Measurements from ENCODE around the gene OIT3.

Gene OIT3

DNA sequence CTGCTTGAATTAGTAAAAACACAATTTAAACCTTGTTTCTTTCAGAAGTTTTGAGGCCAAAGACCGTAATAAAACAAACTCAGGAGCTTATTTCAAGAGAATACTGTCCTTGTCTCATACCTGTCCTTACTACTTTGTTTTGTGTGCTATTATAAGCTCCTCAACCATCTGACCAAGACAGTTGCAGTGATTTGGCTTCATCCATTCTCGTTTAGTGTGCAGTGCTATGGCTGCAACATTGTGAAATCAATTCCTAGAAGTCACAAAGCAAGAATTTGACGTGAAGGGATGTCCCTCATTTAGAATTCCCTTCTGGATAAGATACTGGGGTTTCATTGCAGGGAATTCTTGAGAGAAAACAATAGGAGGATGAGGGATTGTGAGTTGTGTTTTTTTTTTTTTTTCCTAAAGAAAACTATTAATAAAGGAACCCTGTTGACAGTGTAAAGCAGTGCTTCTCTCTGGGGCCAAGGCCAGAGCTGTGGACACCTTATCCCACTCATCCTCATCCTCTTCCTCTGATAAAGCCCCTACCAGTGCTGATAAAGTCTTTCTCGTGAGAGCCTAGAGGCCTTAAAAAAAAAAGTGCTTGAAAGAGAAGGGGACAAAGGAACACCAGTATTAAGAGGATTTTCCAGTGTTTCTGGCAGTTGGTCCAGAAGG, at the start of gene OIT3:
TSS of gene OIT3 (plus strand) at position 604 of the 663 bp plus-strand sequence. CDS start 60 bp downstream, outside the sequence.
- TF ChIP-seq, protein P1, sequence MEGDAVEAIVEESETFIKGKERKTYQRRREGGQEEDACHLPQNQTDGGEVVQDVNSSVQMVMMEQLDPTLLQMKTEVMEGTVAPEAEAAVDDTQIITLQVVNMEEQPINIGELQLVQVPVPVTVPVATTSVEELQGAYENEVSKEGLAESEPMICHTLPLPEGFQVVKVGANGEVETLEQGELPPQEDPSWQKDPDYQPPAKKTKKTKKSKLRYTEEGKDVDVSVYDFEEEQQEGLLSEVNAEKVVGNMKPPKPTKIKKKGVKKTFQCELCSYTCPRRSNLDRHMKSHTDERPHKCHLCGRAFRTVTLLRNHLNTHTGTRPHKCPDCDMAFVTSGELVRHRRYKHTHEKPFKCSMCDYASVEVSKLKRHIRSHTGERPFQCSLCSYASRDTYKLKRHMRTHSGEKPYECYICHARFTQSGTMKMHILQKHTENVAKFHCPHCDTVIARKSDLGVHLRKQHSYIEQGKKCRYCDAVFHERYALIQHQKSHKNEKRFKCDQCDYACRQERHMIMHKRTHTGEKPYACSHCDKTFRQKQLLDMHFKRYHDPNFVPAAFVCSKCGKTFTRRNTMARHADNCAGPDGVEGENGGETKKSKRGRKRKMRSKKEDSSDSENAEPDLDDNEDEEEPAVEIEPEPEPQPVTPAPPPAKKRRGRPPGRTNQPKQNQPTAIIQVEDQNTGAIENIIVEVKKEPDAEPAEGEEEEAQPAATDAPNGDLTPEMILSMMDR (conservative IDR thresholded peaks at IDR 0.05; ENCODE audit: control insufficient read depth, insufficient read depth, low read depth, low read length): no peak
- DNase-seq (ENCODE audit: low read depth): no peak
- H3K4me3 ChIP-seq (ENCODE audit: control insufficient read depth, low read depth, low read length): no peak within 1 kb of the TSS

DNA sequence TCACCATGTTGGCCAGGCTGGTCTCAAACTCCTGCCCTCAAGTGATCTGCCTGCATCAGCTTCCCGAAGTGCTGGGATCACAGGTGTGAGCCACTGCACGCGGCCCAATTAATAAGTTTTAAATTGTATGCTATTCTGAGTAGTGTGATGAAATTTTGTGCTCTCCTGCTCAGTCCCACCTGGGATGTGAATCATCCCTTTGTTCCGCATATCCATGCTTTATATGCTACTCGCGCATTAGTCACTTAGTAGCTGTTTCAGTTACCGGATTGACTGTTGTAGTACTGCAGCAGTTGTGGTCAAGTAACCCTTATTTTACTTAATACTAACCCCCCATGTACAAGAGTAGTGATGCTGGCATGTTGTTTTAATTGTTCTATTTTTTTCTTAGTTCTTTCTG, 47.3 kb upstream of the OIT3 start:
- no peak overlapping the region for H3K4me3 ChIP-seq (ENCODE audit: control insufficient read depth, low read depth, low read length)
- TF ChIP-seq, protein P1 (conservative IDR thresholded peaks at IDR 0.05; ENCODE audit: control insufficient read depth, insufficient read depth, low read depth, low read length): no peak
- DNase-seq (ENCODE audit: low read depth): peak; percentile 89

GRCh38 chr10:72847681-72848080, 45.9 kb upstream of the OIT3 start:
- peak; percentile 34 for DNase-seq (ENCODE audit: low read depth)
- TF ChIP-seq, protein P1 (conservative IDR thresholded peaks at IDR 0.05; ENCODE audit: control insufficient read depth, insufficient read depth, low read depth, low read length): no peak
- no peak overlapping the region for H3K4me3 ChIP-seq (ENCODE audit: control insufficient read depth, low read depth, low read length)

DNA sequence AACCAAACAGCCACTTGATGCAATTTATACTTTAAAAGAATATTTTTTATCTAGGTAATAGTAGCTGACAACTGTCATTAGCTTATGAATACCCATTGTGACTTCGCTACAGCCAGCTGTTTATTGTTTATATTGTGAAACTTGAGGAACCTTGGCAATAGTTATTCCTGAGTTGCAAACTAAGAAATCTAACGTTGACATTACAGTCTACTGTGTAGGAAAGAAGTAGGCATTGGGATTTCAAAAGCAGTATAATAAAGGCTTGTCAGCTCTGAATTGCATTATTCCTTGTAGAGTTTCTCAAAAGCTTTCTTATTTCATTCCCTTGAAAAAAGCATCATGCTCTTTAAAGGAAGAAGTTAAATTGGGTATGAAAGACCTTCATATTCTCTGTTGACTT, 42.7 kb upstream of the OIT3 start:
- DNase-seq (ENCODE audit: low read depth): no peak
- H3K4me3 ChIP-seq (ENCODE audit: control insufficient read depth, low read depth, low read length): no peak overlapping the region
- TF ChIP-seq, protein P1 (conservative IDR thresholded peaks at IDR 0.05; ENCODE audit: control insufficient read depth, insufficient read depth, low read depth, low read length): no peak

- TF ChIP-seq, protein P1 (conservative IDR thresholded peaks at IDR 0.05; ENCODE audit: control insufficient read depth, insufficient read depth, low read depth, low read length): no peak
- no peak for DNase-seq (ENCODE audit: low read depth)
- H3K4me3 ChIP-seq (ENCODE audit: control insufficient read depth, low read depth, low read length): no peak overlapping the region
These were observed 42.0 kb upstream of the OIT3 start for GRCh38 chr10:72851509-72851908.

DNA sequence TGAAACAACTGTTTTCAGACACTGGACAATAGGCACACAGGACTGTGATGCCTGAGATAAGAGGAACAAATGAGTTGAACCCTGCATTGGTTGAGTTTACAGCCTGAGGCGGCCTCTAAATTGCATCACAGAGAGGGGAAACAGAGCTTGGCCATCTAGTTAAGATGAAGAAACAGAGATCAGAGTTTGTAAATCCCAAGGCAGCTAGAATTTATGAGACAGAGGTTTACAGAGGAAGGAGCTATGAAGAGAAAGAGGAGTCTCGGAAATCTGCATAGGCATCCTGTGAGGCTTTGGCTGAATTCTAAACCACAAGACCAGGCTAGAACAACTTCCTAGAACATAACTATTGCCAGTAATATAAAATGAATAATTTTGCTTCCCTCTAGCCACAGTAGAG, 41.0 kb upstream of the OIT3 start:
- no peak for DNase-seq (ENCODE audit: low read depth)
- H3K4me3 ChIP-seq (ENCODE audit: control insufficient read depth, low read depth, low read length): no peak overlapping the region
- TF ChIP-seq, protein P1 (conservative IDR thresholded peaks at IDR 0.05; ENCODE audit: control insufficient read depth, insufficient read depth, low read depth, low read length): no peak

Data from fibroblast of mammary gland (primary cell).